AG09319 (cell line): ENCODE data around the gene MRPL1.
"Not testable (repeated sequence)": the region's sequence is repeated elsewhere in the genome, so short reads cannot be mapped to it uniquely, and the experiment has no call there.

ENCODE experiments used
- DNase-seq: peaks from one replicate; pipeline ENCODE4 v3.0.0-alpha.2; 2010; ENCODE audit warnings: low read depth; ENCODE audit errors: extremely low read depth
- CTCF ChIP-seq: IDR thresholded peaks from 2 replicates; pipeline ENCODE4 v1.5.1; 2011; ENCODE audit warnings: low read depth, mild to moderate bottlenecking, inconsistent platforms, low read length, moderate library complexity

The MRPL1 gene

GRCh38 chr4:77927991-77928925, 65.6 kb downstream of the MRPL1 start:
- no peak for TF ChIP-seq CTCF
- DNase-seq: no peak

- no peak for TF ChIP-seq CTCF
Measured at GRCh38 chr4:77930154-77930639, 67.6 kb downstream of the MRPL1 start.

GRCh38 chr4:77930876-77931275, 68.2 kb downstream of the MRPL1 start:
- TF ChIP-seq CTCF: no peak
- DNase-seq: no peak

More at GRCh38 chr4:77930154-77930639, 67.6 kb downstream of the MRPL1 start:
- no peak for DNase-seq

GRCh38 chr4:77931452-77932135, 69.0 kb downstream of the MRPL1 start:
- TF ChIP-seq CTCF: no peak
- DNase-seq: no peak

GRCh38 chr4:77938560-77938959, 75.9 kb downstream of the MRPL1 start:
- TF ChIP-seq CTCF: no peak
- no peak for DNase-seq

GRCh38 chr4:77945929-77946328, 83.3 kb downstream of the MRPL1 start:
- not testable (repeated sequence) for DNase-seq

- no peak for TF ChIP-seq CTCF
- DNase-seq: no peak
Measured at GRCh38 chr4:77950203-77950602, 87.6 kb downstream of the MRPL1 start.
